K562 (cell line): ENCODE measurements around the gene FMN2. TPM values are rescaled to one million over a fixed set of nuclear protein-coding genes. Genes with fewer than 3 reads are reported as not detected.

Source experiments
- CXXC5 ChIP-seq: fragments of 250-450 bp; sonication (Bioruptor Pico); IDR thresholded peaks from 2 replicates; pipeline ENCODE4 v1.8.0; 2022; ENCODE audit warnings: inconsistent platforms, mild to moderate bottlenecking, moderate library complexity
- FIP1L1 ChIP-seq: fragments of 200-400 bp; formaldehyde crosslinking; IDR thresholded peaks from 2 replicates; pipeline ENCODE4 v1.6.1; 2018; ENCODE audit warnings: mild to moderate bottlenecking, low read depth, low read length; ENCODE audit not compliant: poor library complexity, severe bottlenecking
- FOSL1 ChIP-seq: fragments of 200-800 bp; sonication (Bioruptor generic); conservative IDR thresholded peaks from 2 replicates; pipeline ENCODE4 v1.6.1; 2016; ENCODE audit warnings: missing genetic modification characterization, missing compliant biosample characterization
- HEY1 ChIP-seq: fragments of 250-450 bp; sonication (Bioruptor Pico); IDR thresholded peaks from 2 replicates; pipeline ENCODE4 v1.5.0; 2020; ENCODE audit warnings: mild to moderate bottlenecking, moderate library complexity, borderline replicate concordance
- KAT2B ChIP-seq: IDR thresholded peaks from one replicate; pipeline ENCODE4 v1.6.1; 2012; ENCODE audit warnings: low read depth, mild to moderate bottlenecking, control low read depth, inconsistent platforms, low read length, moderate library complexity
- SRSF9 ChIP-seq: fragments of 200-400 bp; formaldehyde crosslinking; IDR thresholded peaks from 2 replicates; pipeline ENCODE4 v1.6.1; 2017; ENCODE audit warnings: low read depth, low read length, borderline replicate concordance
- ZFP36 ChIP-seq: fragments of 150-350 bp; IDR thresholded peaks from 2 replicates; pipeline ENCODE4 v1.6.1; 2018; ENCODE audit warnings: low read length, low read depth; ENCODE audit not compliant: partially characterized antibody
- ZNF76 ChIP-seq: fragments of 250-450 bp; sonication (Bioruptor Pico); IDR thresholded peaks from 2 replicates; pipeline ENCODE4 v1.4.0; 2020; ENCODE audit warnings: mild to moderate bottlenecking, moderate library complexity, borderline replicate concordance
- polyA plus RNA-seq, 8 experiments: library from polyadenylated mRNA; depleted of rRNA in 4 of 8; stranded (reverse) in 5 of 8; unstranded in 3 of 8; fragments of >200 nt; fragmentation: Nextera tagmentation in 2 of 8; fragmentation: Illumina TruSeq in 1 of 8; extraction: Ambion mirVana in 2 of 8; extraction: Trizol in 1 of 8; gene quantifications; 2 replicates each; pipeline versions ENCODE4 v1.2.1 to v1.2.3, GENCODE V29; 2011 to 2014; ENCODE audit warnings: inconsistent platforms in 1 of 8, missing spikeins in 1 of 8
- total RNA-seq, 7 experiments: library from RNA; depleted of rRNA in 6 of 7; stranded (reverse); fragments of >200 nt in 6 of 7; fragmentation: Illumina TruSeq in 2 of 7; extraction: Trizol in 2 of 7; gene quantifications; 2 replicates each; pipeline versions ENCODE4 v1.2.1 to v1.2.3, GENCODE V29; 2011 to 2021; ENCODE audit warnings: low replicate concordance in 1 of 7
- TF ChIP-seq, protein P1 (sequence below): sonication (generic); formaldehyde crosslinking; IDR thresholded peaks from 2 replicates; pipeline ENCODE4 v1.5.0; 2020; ENCODE audit warnings: missing genetic modification reagents
- TF ChIP-seq, protein P2 (sequence below): IDR thresholded peaks from 2 replicates; pipeline ENCODE4 v1.6.1; 2016; ENCODE audit warnings: missing genetic modification characterization, missing compliant biosample characterization
- TF ChIP-seq, protein P3 (sequence below): fragments of 450-650 bp; IDR thresholded peaks from 2 replicates; pipeline ENCODE4 v1.6.1; 2017; ENCODE audit warnings: antibody characterized with exemption

FMN2 gene
- total and polyA plus RNA-seq, 9 of the 15 experiments (the other 6 are each of a cell fraction or from before 2014, with no cell fraction given) = 0.15 to 0.45 (median 0.16) TPM; not detected in 3

DNA sequence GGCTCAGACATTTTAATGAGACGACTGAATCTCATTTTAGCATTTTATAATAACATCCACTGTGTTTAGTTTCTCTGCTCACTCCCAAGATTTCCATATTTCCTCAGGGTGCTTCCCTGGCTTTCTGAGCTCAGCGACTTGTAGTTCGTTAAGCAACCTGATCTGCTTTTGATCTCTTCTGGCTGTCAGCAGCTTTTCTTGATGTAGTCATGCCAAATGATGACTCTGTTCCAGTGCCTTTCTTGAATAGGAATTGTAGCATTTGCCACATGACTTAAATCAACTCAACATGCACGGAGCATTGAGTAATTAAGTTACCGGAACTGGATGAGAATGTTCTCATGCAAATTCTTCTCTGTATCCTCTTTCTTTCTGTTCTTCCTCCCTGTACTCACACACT is 246.1 kb downstream of the FMN2 start (continued):
- TF ChIP-seq SRSF9 (no peak), ZNF76 (CRISPR knock-in tag) (no peak), FOSL1 (tag) (no peak), ZFP36 (no peak), KAT2B (no peak), HEY1 (CRISPR knock-in tag) (no peak), CXXC5 (CRISPR knock-in tag) (no peak), FIP1L1 (no peak)
- TF ChIP-seq, protein P1, sequence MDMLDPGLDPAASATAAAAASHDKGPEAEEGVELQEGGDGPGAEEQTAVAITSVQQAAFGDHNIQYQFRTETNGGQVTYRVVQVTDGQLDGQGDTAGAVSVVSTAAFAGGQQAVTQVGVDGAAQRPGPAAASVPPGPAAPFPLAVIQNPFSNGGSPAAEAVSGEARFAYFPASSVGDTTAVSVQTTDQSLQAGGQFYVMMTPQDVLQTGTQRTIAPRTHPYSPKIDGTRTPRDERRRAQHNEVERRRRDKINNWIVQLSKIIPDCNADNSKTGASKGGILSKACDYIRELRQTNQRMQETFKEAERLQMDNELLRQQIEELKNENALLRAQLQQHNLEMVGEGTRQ (CRISPR knock-in tag) = no peak
- TF ChIP-seq, protein P2, sequence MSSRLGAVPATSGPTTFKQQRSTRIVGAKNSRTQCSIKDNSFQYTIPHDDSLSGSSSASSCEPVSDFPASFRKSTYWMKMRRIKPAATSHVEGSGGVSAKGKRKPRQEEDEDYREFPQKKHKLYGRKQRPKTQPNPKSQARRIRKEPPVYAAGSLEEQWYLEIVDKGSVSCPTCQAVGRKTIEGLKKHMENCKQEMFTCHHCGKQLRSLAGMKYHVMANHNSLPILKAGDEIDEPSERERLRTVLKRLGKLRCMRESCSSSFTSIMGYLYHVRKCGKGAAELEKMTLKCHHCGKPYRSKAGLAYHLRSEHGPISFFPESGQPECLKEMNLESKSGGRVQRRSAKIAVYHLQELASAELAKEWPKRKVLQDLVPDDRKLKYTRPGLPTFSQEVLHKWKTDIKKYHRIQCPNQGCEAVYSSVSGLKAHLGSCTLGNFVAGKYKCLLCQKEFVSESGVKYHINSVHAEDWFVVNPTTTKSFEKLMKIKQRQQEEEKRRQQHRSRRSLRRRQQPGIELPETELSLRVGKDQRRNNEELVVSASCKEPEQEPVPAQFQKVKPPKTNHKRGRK = no peak
- TF ChIP-seq, protein P3, sequence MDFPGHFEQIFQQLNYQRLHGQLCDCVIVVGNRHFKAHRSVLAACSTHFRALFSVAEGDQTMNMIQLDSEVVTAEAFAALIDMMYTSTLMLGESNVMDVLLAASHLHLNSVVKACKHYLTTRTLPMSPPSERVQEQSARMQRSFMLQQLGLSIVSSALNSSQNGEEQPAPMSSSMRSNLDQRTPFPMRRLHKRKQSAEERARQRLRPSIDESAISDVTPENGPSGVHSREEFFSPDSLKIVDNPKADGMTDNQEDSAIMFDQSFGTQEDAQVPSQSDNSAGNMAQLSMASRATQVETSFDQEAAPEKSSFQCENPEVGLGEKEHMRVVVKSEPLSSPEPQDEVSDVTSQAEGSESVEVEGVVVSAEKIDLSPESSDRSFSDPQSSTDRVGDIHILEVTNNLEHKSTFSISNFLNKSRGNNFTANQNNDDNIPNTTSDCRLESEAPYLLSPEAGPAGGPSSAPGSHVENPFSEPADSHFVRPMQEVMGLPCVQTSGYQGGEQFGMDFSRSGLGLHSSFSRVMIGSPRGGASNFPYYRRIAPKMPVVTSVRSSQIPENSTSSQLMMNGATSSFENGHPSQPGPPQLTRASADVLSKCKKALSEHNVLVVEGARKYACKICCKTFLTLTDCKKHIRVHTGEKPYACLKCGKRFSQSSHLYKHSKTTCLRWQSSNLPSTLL = no peak
